ENCODE measurements around the gene C16orf82.

The C16orf82 gene

GRCh38 chr16:27053996-27054395 lies 12.7 kb upstream of the C16orf82 start:
- no peaks in the 10 kb centered on the region for H3K9me3 ChIP-seq (ENCODE audit: control insufficient read depth, insufficient read depth, low read length)
- H3K9me2 ChIP-seq (replicated peaks; ENCODE audit: control insufficient read depth, low read length): no peaks in the 10 kb centered on the region
- H4K20me1 ChIP-seq (ENCODE audit: control insufficient read depth, insufficient read depth, low read depth, low read length): no peaks in the 10 kb centered on the region
- H3F3A ChIP-seq (ENCODE audit: control insufficient read depth, insufficient read depth): no peaks in the 10 kb centered on the region
- no peak overlapping the region for H3K4me3 ChIP-seq (ENCODE audit: low read length)
- no peak overlapping the region for H3K27ac ChIP-seq (ENCODE audit: low read depth, low read length)
- no peak for TF ChIP-seq CTCF (IDR thresholded peaks at IDR 0.05; ENCODE audit: low read depth, low read length, poor library complexity, severe bottlenecking)
- TF ChIP-seq EZH2phosphoT487 (IDR thresholded peaks at IDR 0.05; ENCODE audit: borderline replicate concordance, low read length): no peak
- H3K36me3 ChIP-seq (ENCODE audit: control insufficient read depth, low read length): no peaks in the 10 kb centered on the region
- no peaks in the 10 kb centered on the region for H3K27me3 ChIP-seq (ENCODE audit: control insufficient read depth, low read length)
- H3K4me1 ChIP-seq (ENCODE audit: control insufficient read depth, low read length): no peaks in the 10 kb centered on the region
- no peak overlapping the region for H3K4me2 ChIP-seq (ENCODE audit: low read length)
- H3K79me2 ChIP-seq (ENCODE audit: control insufficient read depth, low read length): no peaks in the 10 kb centered on the region

GRCh38 chr16:27058299-27058698 lies 8.4 kb upstream of the C16orf82 start:
- no peak overlapping the region for H3K4me2 ChIP-seq (ENCODE audit: low read length)
- H3F3A ChIP-seq (ENCODE audit: control insufficient read depth, insufficient read depth): no peaks in the 10 kb centered on the region
- no peaks in the 10 kb centered on the region for H3K27me3 ChIP-seq (ENCODE audit: control insufficient read depth, low read length)
- no peaks in the 10 kb centered on the region for H3K9me3 ChIP-seq (ENCODE audit: control insufficient read depth, insufficient read depth, low read length)
- H3K4me1 ChIP-seq (ENCODE audit: control insufficient read depth, low read length): no peaks in the 10 kb centered on the region
- H4K20me1 ChIP-seq (ENCODE audit: control insufficient read depth, insufficient read depth, low read depth, low read length): no peaks in the 10 kb centered on the region
- no peak overlapping the region for H3K27ac ChIP-seq (ENCODE audit: low read depth, low read length)
- no peaks in the 10 kb centered on the region for H3K9me2 ChIP-seq (replicated peaks; ENCODE audit: control insufficient read depth, low read length)
- no peaks in the 10 kb centered on the region for H3K36me3 ChIP-seq (ENCODE audit: control insufficient read depth, low read length)
- TF ChIP-seq CTCF (IDR thresholded peaks at IDR 0.05; ENCODE audit: low read depth, low read length, poor library complexity, severe bottlenecking): no peak
- no peak for TF ChIP-seq EZH2phosphoT487 (IDR thresholded peaks at IDR 0.05; ENCODE audit: borderline replicate concordance, low read length)
- no peaks in the 10 kb centered on the region for H3K79me2 ChIP-seq (ENCODE audit: control insufficient read depth, low read length)
- no peak overlapping the region for H3K4me3 ChIP-seq (ENCODE audit: low read length)

- Histone ChIP-seq H3F3A (ENCODE audit: control insufficient read depth, insufficient read depth) (no peaks in the 10 kb centered on the region), H3K36me3 (ENCODE audit: control insufficient read depth, low read length) (no peaks in the 10 kb centered on the region), H3K27me3 (ENCODE audit: control insufficient read depth, low read length) (no peaks in the 10 kb centered on the region), H3K9me3 (ENCODE audit: control insufficient read depth, insufficient read depth, low read length) (no peaks in the 10 kb centered on the region), H3K27ac (ENCODE audit: low read depth, low read length) (no peak overlapping the region), H3K4me3 (ENCODE audit: low read length) (no peak overlapping the region), H3K79me2 (ENCODE audit: control insufficient read depth, low read length) (no peaks in the 10 kb centered on the region), H4K20me1 (ENCODE audit: control insufficient read depth, insufficient read depth, low read depth, low read length) (no peaks in the 10 kb centered on the region), H3K4me1 (ENCODE audit: control insufficient read depth, low read length) (no peaks in the 10 kb centered on the region), H3K4me2 (ENCODE audit: low read length) (no peak overlapping the region), H3K9me2 (replicated peaks; ENCODE audit: control insufficient read depth, low read length) (no peaks in the 10 kb centered on the region)
- no peak for TF ChIP-seq EZH2phosphoT487 (IDR thresholded peaks at IDR 0.05; ENCODE audit: borderline replicate concordance, low read length)
- no peak for TF ChIP-seq CTCF (IDR thresholded peaks at IDR 0.05; ENCODE audit: low read depth, low read length, poor library complexity, severe bottlenecking)
Observed at GRCh38 chr16:27070776-27071175, 4.0 kb downstream of the C16orf82 start.

- no peaks in the 10 kb centered on the region for H3K4me1 ChIP-seq (ENCODE audit: control insufficient read depth, low read length)
- H3K27me3 ChIP-seq (ENCODE audit: control insufficient read depth, low read length): peaks cover 2% of the 10 kb centered on the region; the same call in 1 of the 2 replicates
- TF ChIP-seq EZH2phosphoT487 (IDR thresholded peaks at IDR 0.05; ENCODE audit: borderline replicate concordance, low read length) (no peak), CTCF (IDR thresholded peaks at IDR 0.05; ENCODE audit: low read depth, low read length, poor library complexity, severe bottlenecking) (no peak)
- H3K4me3 ChIP-seq (ENCODE audit: low read length): no peak overlapping the region
- H3F3A ChIP-seq (ENCODE audit: control insufficient read depth, insufficient read depth): no peaks in the 10 kb centered on the region
- H3K9me3 ChIP-seq (ENCODE audit: control insufficient read depth, insufficient read depth, low read length): no peaks in the 10 kb centered on the region
- no peaks in the 10 kb centered on the region for H3K36me3 ChIP-seq (ENCODE audit: control insufficient read depth, low read length)
- H3K27ac ChIP-seq (ENCODE audit: low read depth, low read length): no peak overlapping the region
- H3K79me2 ChIP-seq (ENCODE audit: control insufficient read depth, low read length): no peaks in the 10 kb centered on the region
- H3K9me2 ChIP-seq (replicated peaks; ENCODE audit: control insufficient read depth, low read length): no peaks in the 10 kb centered on the region
- H3K4me2 ChIP-seq (ENCODE audit: low read length): no peak overlapping the region
- no peaks in the 10 kb centered on the region for H4K20me1 ChIP-seq (ENCODE audit: control insufficient read depth, insufficient read depth, low read depth, low read length)
Observed at GRCh38 chr16:27073733-27074132, 7.0 kb downstream of the C16orf82 start.

Data from DOHH2 (cell line).